ENCODE data around the gene CARNS1. TPM values are rescaled to one million over a fixed set of nuclear protein-coding genes. Genes with fewer than 3 reads are reported as not detected.
A peak's percentile ranks its signal among the peaks of the same experiment; 100 is the strongest.

CARNS1 gene
- total and polyA plus RNA-seq, 10 donors = 1.0 to 4.4 (median 2.0) TPM

DNA sequence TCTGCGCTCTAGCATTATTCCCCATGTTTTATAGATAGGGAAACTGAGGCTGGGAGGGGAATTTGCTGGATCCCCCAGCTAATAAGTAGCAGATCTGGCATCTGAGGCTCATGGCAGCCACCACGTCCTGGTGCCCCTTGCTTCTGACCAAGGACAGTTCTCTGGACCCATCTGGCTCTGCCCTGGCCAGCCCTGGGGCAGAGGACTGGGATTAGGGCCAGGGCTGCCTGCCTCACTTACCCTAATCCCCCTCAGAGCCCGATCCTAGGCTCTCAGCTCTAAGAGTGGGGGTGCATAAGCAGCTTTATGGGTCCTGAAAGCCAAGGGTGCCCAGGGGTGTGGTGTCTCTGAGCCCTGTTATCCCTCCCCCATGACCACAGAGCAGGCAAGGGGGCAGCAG is 39.6 kb downstream of the CARNS1 start, which contains the start of gene CABP4:
Gene CABP4 (plus strand): TSS at position 301 of the 400 bp plus-strand sequence. CDS start 70 bp downstream, at position 371.
- Histone ChIP-seq H3K36me3 (no peaks in the 10 kb centered on the region), H3K4me1 (peaks cover 3 to 90% (median 41%) of the 10 kb centered on the region in 6 donors), H3K27ac (no peak within 1 kb of the TSS), H3K9me3 (no peaks in the 10 kb centered on the region), H3K4me3 (no peak within 1 kb of the TSS), H3K27me3 (replicated peaks in 1 of 7) (no peaks in the 10 kb centered on the region)
- intact Hi-C loops (cut with DNase I; ENCODE audit: low total_unique reads) = no loop called here
- WGBS, 5 donors = 85 to 98% (median 93%) methylated on average over 2 to 3 of the region's 3 CpGs
- DNase-seq = no peak
- TF ChIP-seq, protein P1, sequence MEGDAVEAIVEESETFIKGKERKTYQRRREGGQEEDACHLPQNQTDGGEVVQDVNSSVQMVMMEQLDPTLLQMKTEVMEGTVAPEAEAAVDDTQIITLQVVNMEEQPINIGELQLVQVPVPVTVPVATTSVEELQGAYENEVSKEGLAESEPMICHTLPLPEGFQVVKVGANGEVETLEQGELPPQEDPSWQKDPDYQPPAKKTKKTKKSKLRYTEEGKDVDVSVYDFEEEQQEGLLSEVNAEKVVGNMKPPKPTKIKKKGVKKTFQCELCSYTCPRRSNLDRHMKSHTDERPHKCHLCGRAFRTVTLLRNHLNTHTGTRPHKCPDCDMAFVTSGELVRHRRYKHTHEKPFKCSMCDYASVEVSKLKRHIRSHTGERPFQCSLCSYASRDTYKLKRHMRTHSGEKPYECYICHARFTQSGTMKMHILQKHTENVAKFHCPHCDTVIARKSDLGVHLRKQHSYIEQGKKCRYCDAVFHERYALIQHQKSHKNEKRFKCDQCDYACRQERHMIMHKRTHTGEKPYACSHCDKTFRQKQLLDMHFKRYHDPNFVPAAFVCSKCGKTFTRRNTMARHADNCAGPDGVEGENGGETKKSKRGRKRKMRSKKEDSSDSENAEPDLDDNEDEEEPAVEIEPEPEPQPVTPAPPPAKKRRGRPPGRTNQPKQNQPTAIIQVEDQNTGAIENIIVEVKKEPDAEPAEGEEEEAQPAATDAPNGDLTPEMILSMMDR (IDR thresholded peaks at IDR 0.05 in 8 of 11, conservative IDR thresholded peaks at IDR 0.05 in 3 of 11) = no peak

DNA sequence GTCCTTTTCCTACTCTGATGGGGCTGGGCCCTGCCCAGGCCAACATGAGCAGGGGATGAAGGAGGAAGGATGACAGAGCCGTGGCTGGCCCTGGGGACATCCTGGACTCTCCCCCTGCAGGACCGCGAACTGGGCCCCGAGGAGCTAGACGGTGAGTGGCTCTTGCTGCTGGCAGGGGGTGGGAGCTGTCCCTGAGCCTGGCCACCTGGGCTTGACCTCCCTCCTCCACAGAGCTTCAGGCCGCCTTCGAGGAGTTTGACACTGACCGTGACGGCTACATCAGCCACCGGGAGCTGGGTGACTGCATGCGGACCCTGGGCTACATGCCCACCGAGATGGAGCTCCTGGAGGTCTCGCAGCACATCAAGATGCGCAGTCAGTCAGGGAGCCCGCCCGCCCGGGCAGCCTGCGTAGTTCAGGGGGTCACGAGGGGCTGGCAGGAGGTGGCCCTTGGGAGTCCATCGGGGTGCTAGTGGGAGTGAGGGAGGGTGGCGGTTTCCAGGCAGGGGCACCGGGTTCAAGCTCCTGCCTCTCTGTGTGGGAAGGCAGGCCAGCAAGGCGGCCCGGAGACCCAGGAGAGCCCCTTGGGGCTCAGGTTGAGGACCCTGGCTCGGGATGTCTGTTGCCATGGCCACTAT is 40.7 kb downstream of the CARNS1 start:
- peak in 1 of 3 donors; percentile 16 for TF ChIP-seq POLR2AphosphoS5 (IDR thresholded peaks at IDR 0.05)
- TF ChIP-seq, protein P1 (IDR thresholded peaks at IDR 0.05 in 8 of 11, conservative IDR thresholded peaks at IDR 0.05 in 3 of 11) = no peak
- H3K4me1 ChIP-seq = peaks cover 0 to 90% (median 30%) of the 10 kb centered on the region in 6 donors
- H3K27ac ChIP-seq = no peak overlapping the region
- DNase-seq = no peak
- 75 to 92% (median 83%) methylated on average over 15 to 25 of the region's 25 CpGs for WGBS, 5 donors
- no peaks in the 10 kb centered on the region for H3K36me3 ChIP-seq
- intact Hi-C loops (cut with DNase I; ENCODE audit: low total_unique reads) = no loop called here
- H3K27me3 ChIP-seq (replicated peaks in 1 of 7) = no peaks in the 10 kb centered on the region
- no peaks in the 10 kb centered on the region for H3K9me3 ChIP-seq
- H3K4me3 ChIP-seq = no peak overlapping the region

DNA sequence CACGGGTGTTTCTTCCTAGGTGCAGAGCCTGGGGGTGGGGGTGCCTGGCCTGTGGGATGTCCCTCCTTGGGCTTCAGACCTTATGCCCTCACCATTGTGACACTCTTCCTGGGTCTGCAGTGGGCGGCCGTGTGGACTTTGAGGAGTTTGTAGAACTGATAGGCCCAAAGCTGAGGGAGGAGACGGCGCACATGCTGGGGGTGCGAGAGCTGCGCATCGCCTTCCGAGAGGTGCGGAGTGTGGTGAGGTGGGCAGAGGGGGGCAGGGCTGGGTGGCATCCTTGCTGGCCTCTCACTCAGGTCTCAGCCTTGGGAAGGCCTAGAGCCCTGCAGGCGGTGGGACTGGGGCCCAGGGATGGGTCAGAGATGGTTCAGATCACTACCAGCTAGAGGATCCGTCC is 42.0 kb downstream of the CARNS1 start:
- Histone ChIP-seq H3K4me3 (no peak overlapping the region), H3K9me3 (no peaks in the 10 kb centered on the region), H3K36me3 (no peaks in the 10 kb centered on the region), H3K27ac (peak overlapping the region in 1 of 8 donors; percentile 88), H3K27me3 (replicated peaks in 1 of 7) (no peaks in the 10 kb centered on the region), H3K4me1 (peaks cover 0 to 88% (median 18%) of the 10 kb centered on the region in 6 donors)
- WGBS, 5 donors = 90 to 99% (median 93%) methylated on average over 9 to 12 of the region's 12 CpGs
- peak in 1 of 3 donors; percentile 31 for TF ChIP-seq POLR2AphosphoS5 (IDR thresholded peaks at IDR 0.05)
- TF ChIP-seq POLR2A (IDR thresholded peaks at IDR 0.05) = no peak
- intact Hi-C loops (cut with DNase I; ENCODE audit: low total_unique reads) = no loop called here
- DNase-seq = no peak

GRCh38 chr11:67458266-67458665 is 42.8 kb downstream of the CARNS1 start:
- intact Hi-C loops (cut with DNase I; ENCODE audit: low total_unique reads) = no loop called here
- H3K4me3 ChIP-seq = no peak overlapping the region
- DNase-seq = no peak
- H3K36me3 ChIP-seq = no peaks in the 10 kb centered on the region
- peaks cover 0 to 88% (median 10%) of the 10 kb centered on the region in 6 donors for H3K4me1 ChIP-seq
- peak overlapping the region in 5 of 8 donors; percentile 48 to 90 (median 84) for H3K27ac ChIP-seq
- 89 to 96% (median 95%) methylated on average over 17 to 19 of the region's 19 CpGs for WGBS, 5 donors
- no peaks in the 10 kb centered on the region for H3K9me3 ChIP-seq
- TF ChIP-seq, protein P1 (IDR thresholded peaks at IDR 0.05 in 8 of 11, conservative IDR thresholded peaks at IDR 0.05 in 3 of 11) = no peak
- TF ChIP-seq POLR2A (IDR thresholded peaks at IDR 0.05) (no peak), POLR2AphosphoS5 (IDR thresholded peaks at IDR 0.05) (no peak)
- no peaks in the 10 kb centered on the region for H3K27me3 ChIP-seq (replicated peaks in 1 of 7)

Data from spleen (tissue), 11 donors.